ENCODE results near the gene ALPI. TPM values are rescaled to one million over a fixed set of nuclear protein-coding genes. Genes with fewer than 3 reads are reported as not detected.
"Not testable (repeated sequence)": the region's sequence is repeated elsewhere in the genome, so short reads cannot be mapped to it uniquely, and the experiment has no call there.

Gene ALPI
- polyA plus RNA-seq, 4 donors: 37.7 to 261 (median 131) TPM

DNA sequence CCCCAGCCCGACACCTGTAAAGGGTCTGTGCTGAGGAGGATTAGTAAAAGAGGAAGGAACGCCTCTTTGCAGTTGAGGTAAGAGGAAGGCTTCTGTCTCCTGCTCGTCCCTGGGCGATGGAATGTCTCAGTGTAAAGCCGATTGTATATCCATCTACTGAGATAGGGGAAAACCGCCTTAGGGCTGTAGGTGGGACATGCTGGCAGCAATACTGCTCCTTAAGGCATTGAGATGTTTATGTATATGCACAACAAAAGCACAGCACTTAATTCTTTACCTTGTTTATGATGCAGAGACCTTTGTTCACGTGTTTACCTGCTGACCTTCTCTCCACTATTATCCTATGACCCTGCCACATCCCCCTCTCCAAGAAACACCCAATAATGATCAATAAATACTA, 32.5 kb upstream of the ALPI start:
- H3K4me3 ChIP-seq (ENCODE audit: low read depth in 1 of 3, low read length in 3 of 3); H3K4me1 ChIP-seq (ENCODE audit: control insufficient read depth in 3 of 3, insufficient read depth in 2 of 3, low read depth in 1 of 3, low read length in 2 of 3); H3K36me3 ChIP-seq (ENCODE audit: control insufficient read depth in 3 of 3, insufficient read depth in 2 of 3, low read depth in 1 of 3, low read length in 3 of 3); DNase-seq; FAIRE-seq; H3K27ac ChIP-seq (ENCODE audit: low read depth in 1 of 3, low read length in 2 of 3): not testable (repeated sequence)
- peaks cover 0 to 22% of the 10 kb centered on the region in 2 donors for H3K9me3 ChIP-seq (ENCODE audit: control insufficient read depth in 2 of 2, insufficient read depth in 1 of 2, low read depth in 1 of 2, low read length in 1 of 2)
- WGBS, 3 donors: 29 to 48% (median 33%) methylated on average over 6 to 7 of the region's 7 CpGs
- peaks cover 15 to 49% (median 36%) of the 10 kb centered on the region in 3 donors for H3K27me3 ChIP-seq (ENCODE audit: control insufficient read depth in 3 of 3, insufficient read depth in 3 of 3, low read length in 3 of 3)

DNA sequence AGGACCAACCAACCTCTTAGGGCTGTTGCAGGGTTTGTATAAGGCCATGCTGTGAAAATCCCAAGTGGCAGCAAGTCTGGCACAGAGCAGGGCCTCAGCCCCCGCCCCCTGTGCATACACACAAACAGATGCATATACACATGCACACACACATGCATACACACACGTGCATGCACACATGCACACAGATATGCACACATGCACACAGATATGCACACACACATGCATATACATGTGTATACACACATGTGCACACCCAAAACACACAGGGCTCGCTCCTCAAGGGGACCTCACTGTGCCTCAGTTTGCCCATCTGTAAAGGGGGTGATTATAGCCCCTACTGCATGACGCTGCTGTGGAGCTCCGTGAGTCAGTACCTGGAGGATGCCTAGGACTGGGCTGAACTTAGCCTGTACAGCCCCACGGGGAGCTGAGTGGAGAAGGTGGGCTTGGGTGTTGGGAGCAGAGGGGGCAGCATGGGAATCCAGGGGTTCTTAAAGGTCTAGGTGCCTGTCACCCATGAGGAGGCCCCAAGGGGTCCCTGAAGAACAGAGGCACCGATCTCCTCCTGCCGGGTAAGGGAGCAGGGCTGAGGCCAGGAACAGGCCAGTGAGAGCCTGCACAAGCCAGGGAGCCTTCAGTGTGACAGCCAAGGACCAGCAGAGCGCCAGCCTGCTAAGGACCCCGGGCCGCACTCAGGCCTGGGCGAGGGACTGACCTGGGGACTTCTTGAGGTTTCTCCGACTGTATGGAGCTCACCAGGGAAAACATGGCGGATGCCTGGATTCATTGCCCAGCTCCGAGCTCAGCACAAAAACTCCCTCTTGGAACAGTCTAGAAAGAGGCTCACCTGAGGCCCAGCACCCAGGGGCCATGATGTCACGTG, 24.0 kb upstream of the ALPI start:
- 81 to 87% (median 84%) methylated on average over 16 of the region's 16 CpGs for WGBS, 3 donors
- Histone ChIP-seq H3K27ac (ENCODE audit: low read depth in 1 of 3, low read length in 2 of 3) (no peak overlapping the region), H3K27me3 (ENCODE audit: control insufficient read depth in 3 of 3, insufficient read depth in 3 of 3, low read length in 3 of 3) (no peaks in the 10 kb centered on the region), H3K9me3 (ENCODE audit: control insufficient read depth in 2 of 2, insufficient read depth in 1 of 2, low read depth in 1 of 2, low read length in 1 of 2) (no peaks in the 10 kb centered on the region), H3K4me1 (ENCODE audit: control insufficient read depth in 3 of 3, insufficient read depth in 2 of 3, low read depth in 1 of 3, low read length in 2 of 3) (no peaks in the 10 kb centered on the region), H3K36me3 (ENCODE audit: control insufficient read depth in 3 of 3, insufficient read depth in 2 of 3, low read depth in 1 of 3, low read length in 3 of 3) (no peaks in the 10 kb centered on the region), H3K4me3 (ENCODE audit: low read depth in 1 of 3, low read length in 3 of 3) (no peak overlapping the region)
- DNase-seq: no peak
- no peak for FAIRE-seq

DNA sequence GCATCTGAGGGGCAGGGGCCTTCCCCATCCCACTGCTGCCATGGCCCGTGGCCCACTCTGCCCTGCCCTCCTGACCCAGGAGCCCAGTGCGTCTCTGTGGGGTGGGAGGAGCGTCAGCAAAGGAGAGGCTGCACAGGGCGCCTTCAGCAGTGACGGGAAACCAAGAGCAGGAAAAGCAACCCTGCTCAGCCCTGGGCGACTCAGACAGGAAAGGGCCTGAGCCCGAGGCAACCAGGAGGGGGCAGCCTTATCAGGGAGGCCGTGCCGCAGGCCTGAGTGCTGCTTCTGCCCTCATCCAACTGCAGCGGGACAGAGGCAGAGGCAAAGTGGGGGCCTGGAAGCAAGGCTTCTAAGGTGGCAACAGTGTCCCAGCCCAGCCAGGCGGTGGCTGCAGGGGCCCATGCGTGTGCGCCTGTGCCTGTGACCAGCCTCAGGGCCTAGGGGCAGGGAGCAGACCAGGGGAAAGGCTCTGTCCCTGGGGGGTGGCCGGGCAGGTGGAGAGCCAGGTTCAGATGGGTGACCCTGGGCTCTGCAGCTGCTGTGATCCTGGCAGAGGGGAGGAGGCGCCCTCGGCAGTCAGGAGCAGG, 23.3 kb upstream of the ALPI start:
- FAIRE-seq (no peak), DNase-seq (no peak)
- no peak overlapping the region for H3K27ac ChIP-seq (ENCODE audit: low read depth in 1 of 3, low read length in 2 of 3)
- 46 to 77% (median 64%) methylated on average over 14 to 16 of the region's 16 CpGs for WGBS, 3 donors
- no peak overlapping the region for H3K4me3 ChIP-seq (ENCODE audit: low read depth in 1 of 3, low read length in 3 of 3)
- H3K27me3 ChIP-seq (ENCODE audit: control insufficient read depth in 3 of 3, insufficient read depth in 3 of 3, low read length in 3 of 3): no peaks in the 10 kb centered on the region
- H3K4me1 ChIP-seq (ENCODE audit: control insufficient read depth in 3 of 3, insufficient read depth in 2 of 3, low read depth in 1 of 3, low read length in 2 of 3): no peaks in the 10 kb centered on the region
- H3K9me3 ChIP-seq (ENCODE audit: control insufficient read depth in 2 of 2, insufficient read depth in 1 of 2, low read depth in 1 of 2, low read length in 1 of 2): no peaks in the 10 kb centered on the region
- no peaks in the 10 kb centered on the region for H3K36me3 ChIP-seq (ENCODE audit: control insufficient read depth in 3 of 3, insufficient read depth in 2 of 3, low read depth in 1 of 3, low read length in 3 of 3)

DNA sequence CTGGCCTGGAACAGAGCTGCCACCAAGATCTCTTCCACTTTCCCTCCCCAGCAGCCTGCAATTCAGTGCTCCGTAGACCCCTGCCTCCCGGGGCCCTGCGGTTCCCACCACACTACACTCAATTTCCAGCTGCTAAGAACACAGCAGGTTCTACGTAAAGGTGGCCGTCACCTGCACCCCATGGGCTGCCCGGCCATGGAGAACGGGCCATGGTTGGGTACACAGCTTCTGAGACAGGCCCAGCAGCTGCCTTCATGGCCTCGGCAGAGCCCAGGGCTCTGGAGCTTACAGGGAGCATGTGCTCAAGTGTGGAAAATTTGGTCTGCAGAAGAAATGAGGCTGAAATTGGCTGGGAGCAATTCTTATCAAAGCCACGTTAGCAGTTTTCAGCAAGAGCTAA, 22.3 kb upstream of the ALPI start:
- not testable (repeated sequence) for DNase-seq; H3K4me3 ChIP-seq (ENCODE audit: low read depth in 1 of 3, low read length in 3 of 3); H3K36me3 ChIP-seq (ENCODE audit: control insufficient read depth in 3 of 3, insufficient read depth in 2 of 3, low read depth in 1 of 3, low read length in 3 of 3); FAIRE-seq; H3K27me3 ChIP-seq (ENCODE audit: control insufficient read depth in 3 of 3, insufficient read depth in 3 of 3, low read length in 3 of 3); H3K9me3 ChIP-seq (ENCODE audit: control insufficient read depth in 2 of 2, insufficient read depth in 1 of 2, low read depth in 1 of 2, low read length in 1 of 2); H3K27ac ChIP-seq (ENCODE audit: low read depth in 1 of 3, low read length in 2 of 3); H3K4me1 ChIP-seq (ENCODE audit: control insufficient read depth in 3 of 3, insufficient read depth in 2 of 3, low read depth in 1 of 3, low read length in 2 of 3)
- WGBS, 3 donors: 86 to 96% (median 92%) methylated on average over 8 to 9 of the region's 9 CpGs

DNA sequence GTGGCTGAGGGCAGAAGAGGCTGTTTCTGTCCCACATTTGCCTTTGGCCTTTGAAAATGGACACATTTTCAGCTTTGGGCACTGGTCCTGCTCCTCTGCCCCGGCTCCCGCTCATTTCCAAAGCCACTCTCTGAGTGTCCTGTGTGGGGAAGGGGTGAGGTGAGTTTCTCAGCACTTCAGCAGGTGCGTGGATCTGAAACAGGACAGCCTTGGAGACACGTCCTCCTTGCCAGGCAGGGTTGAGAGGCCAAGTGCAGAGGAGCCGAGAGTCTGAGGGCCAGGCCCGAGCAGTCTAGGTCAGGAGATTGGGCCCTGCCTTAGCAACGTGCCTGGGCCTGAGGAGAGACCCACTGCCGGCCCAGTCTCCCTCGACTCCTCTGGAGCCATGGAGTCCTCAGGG, 21.9 kb upstream of the ALPI start:
- no peak for FAIRE-seq

DNA sequence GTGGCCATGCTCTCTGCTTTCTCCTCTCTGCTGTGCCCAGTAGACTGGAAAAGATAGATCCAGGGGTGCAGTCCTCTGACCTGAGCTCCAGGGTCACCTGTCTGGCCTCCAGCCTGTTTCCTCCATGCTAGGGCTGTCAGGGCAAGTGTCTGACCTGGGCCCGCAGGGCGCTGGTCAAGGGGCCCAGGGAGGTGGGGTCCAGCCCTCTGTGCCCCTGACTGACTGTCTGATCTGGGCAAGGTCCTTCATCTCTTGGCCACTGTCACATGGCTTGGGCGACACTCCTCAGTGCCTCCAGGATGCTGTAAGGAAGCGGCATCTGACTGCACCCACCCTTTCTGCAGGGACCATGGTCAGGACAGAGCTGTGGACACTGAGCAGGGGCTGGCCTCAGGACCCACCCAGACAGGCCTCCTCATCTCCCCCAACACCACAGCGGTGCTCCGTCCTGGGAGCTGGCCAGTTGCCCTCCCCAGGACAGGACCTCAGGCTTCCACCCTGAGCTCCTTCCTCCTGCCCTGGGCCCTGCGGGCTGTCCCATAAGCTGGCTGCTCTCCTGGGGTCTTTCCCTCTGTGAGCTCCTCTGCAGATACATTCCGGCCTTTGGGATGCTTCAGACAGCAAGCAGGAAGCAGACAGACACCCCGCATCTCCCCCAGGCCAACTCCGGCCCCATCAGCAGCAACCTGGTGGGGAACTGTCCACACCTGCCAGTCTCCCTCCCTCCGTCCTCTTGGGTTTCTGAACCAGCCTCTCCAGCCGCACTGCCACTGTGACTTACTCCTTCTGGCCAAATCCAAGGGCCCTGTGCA, 21.2 kb upstream of the ALPI start:
- no peak overlapping the region for H3K27ac ChIP-seq (ENCODE audit: low read depth in 1 of 3, low read length in 2 of 3)
- H3K36me3 ChIP-seq (ENCODE audit: control insufficient read depth in 3 of 3, insufficient read depth in 2 of 3, low read depth in 1 of 3, low read length in 3 of 3): no peaks in the 10 kb centered on the region
- FAIRE-seq (no peak), DNase-seq (no peak)
- no peak overlapping the region for H3K4me3 ChIP-seq (ENCODE audit: low read depth in 1 of 3, low read length in 3 of 3)
- no peaks in the 10 kb centered on the region for H3K9me3 ChIP-seq (ENCODE audit: control insufficient read depth in 2 of 2, insufficient read depth in 1 of 2, low read depth in 1 of 2, low read length in 1 of 2)
- no peaks in the 10 kb centered on the region for H3K4me1 ChIP-seq (ENCODE audit: control insufficient read depth in 3 of 3, insufficient read depth in 2 of 3, low read depth in 1 of 3, low read length in 2 of 3)
- H3K27me3 ChIP-seq (ENCODE audit: control insufficient read depth in 3 of 3, insufficient read depth in 3 of 3, low read length in 3 of 3): peaks cover 0 to 3% (median 0%) of the 10 kb centered on the region in 3 donors
- 85 to 94% (median 87%) methylated on average over 12 of the region's 12 CpGs for WGBS, 3 donors

More for the DNA sequence above, 21.9 kb upstream of the ALPI start:
- Histone ChIP-seq H3K27me3 (ENCODE audit: control insufficient read depth in 3 of 3, insufficient read depth in 3 of 3, low read length in 3 of 3) (peaks cover 0 to 3% (median 0%) of the 10 kb centered on the region in 3 donors), H3K36me3 (ENCODE audit: control insufficient read depth in 3 of 3, insufficient read depth in 2 of 3, low read depth in 1 of 3, low read length in 3 of 3) (no peaks in the 10 kb centered on the region), H3K9me3 (ENCODE audit: control insufficient read depth in 2 of 2, insufficient read depth in 1 of 2, low read depth in 1 of 2, low read length in 1 of 2) (no peaks in the 10 kb centered on the region), H3K4me1 (ENCODE audit: control insufficient read depth in 3 of 3, insufficient read depth in 2 of 3, low read depth in 1 of 3, low read length in 2 of 3) (no peaks in the 10 kb centered on the region), H3K4me3 (ENCODE audit: low read depth in 1 of 3, low read length in 3 of 3) (no peak overlapping the region), H3K27ac (ENCODE audit: low read depth in 1 of 3, low read length in 2 of 3) (no peak overlapping the region)
- DNase-seq: no peak
- 73 to 85% (median 85%) methylated on average over 9 of the region's 9 CpGs for WGBS, 3 donors

DNA sequence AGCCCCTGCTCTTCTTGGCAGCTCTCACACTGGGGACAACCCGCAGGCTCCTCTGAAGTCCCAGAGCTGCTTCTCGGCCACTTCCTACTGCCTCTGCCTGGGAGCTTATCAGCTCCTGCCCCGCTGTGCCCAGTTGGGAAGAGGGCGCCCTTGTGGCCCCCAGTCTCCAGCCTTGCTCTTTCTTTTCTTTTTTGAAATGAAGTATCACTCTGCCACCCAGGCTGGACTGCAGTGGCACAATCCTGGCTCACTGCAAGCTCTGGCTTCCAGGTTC, 20.6 kb upstream of the ALPI start:
- no peak overlapping the region for H3K27ac ChIP-seq (ENCODE audit: low read depth in 1 of 3, low read length in 2 of 3)
- whole genome bisulfite sequencing, 3 donors: 74 to 85% (median 78%) methylated on average over 4 of the region's 4 CpGs
- FAIRE-seq: no peak
- H3K27me3 ChIP-seq (ENCODE audit: control insufficient read depth in 3 of 3, insufficient read depth in 3 of 3, low read length in 3 of 3): peaks cover 0 to 3% (median 0%) of the 10 kb centered on the region in 3 donors
- no peaks in the 10 kb centered on the region for H3K36me3 ChIP-seq (ENCODE audit: control insufficient read depth in 3 of 3, insufficient read depth in 2 of 3, low read depth in 1 of 3, low read length in 3 of 3)
- H3K4me1 ChIP-seq (ENCODE audit: control insufficient read depth in 3 of 3, insufficient read depth in 2 of 3, low read depth in 1 of 3, low read length in 2 of 3): no peaks in the 10 kb centered on the region
- H3K4me3 ChIP-seq (ENCODE audit: low read depth in 1 of 3, low read length in 3 of 3): no peak overlapping the region
- H3K9me3 ChIP-seq (ENCODE audit: control insufficient read depth in 2 of 2, insufficient read depth in 1 of 2, low read depth in 1 of 2, low read length in 1 of 2): no peaks in the 10 kb centered on the region
- DNase-seq: no peak

DNA sequence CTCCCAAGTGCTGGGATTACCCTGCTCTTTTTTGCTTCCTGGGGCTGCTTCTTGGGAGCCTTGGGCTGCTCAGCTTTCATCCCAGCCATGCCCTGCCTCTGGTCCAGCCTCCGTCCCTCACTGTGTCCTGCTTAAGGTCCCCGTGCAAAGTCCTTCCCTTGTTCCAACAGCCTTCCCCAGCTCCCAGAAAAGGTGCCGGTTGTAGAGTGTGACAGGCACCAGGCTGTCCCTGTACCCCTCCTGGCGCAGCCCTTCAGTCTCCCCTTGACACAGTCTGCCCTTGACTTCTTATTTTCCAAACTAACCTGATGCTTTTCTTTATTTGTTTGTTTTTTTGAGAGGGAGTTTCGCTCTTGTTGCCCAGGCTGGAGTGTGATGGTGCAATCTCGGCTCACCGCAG, 20.1 kb upstream of the ALPI start:
- no peaks in the 10 kb centered on the region for H3K36me3 ChIP-seq (ENCODE audit: control insufficient read depth in 3 of 3, insufficient read depth in 2 of 3, low read depth in 1 of 3, low read length in 3 of 3)
- WGBS, 3 donors: 71 to 86% (median 75%) methylated on average over 7 of the region's 7 CpGs
- H3K9me3 ChIP-seq (ENCODE audit: control insufficient read depth in 2 of 2, insufficient read depth in 1 of 2, low read depth in 1 of 2, low read length in 1 of 2): no peaks in the 10 kb centered on the region
- H3K4me3 ChIP-seq (ENCODE audit: low read depth in 1 of 3, low read length in 3 of 3): no peak overlapping the region
- peaks cover 0 to 3% (median 0%) of the 10 kb centered on the region in 3 donors for H3K27me3 ChIP-seq (ENCODE audit: control insufficient read depth in 3 of 3, insufficient read depth in 3 of 3, low read length in 3 of 3)
- H3K27ac ChIP-seq (ENCODE audit: low read depth in 1 of 3, low read length in 2 of 3): no peak overlapping the region
- no peaks in the 10 kb centered on the region for H3K4me1 ChIP-seq (ENCODE audit: control insufficient read depth in 3 of 3, insufficient read depth in 2 of 3, low read depth in 1 of 3, low read length in 2 of 3)
- DNase-seq: no peak
- FAIRE-seq: no peak

Measured in small intestine (tissue), 7 donors.